Stimulated activated CD4-positive, alpha-beta T cell treated with anti-CD3 and anti-CD28 coated beads, Interleukin-1b, Interleukin-23, amount 100 ng/mL, for 1 hour (primary cell): ENCODE measurements around the gene PHLDB2.

Experiments
- DNase-seq, 2 donors: peaks; one replicate each; pipeline ENCODE4 v3.0.0-alpha.2; 2020; ENCODE audit warnings: low read depth in 2 of 2

PHLDB2 gene

GRCh38 chr3:112019716-112020115, 160.7 kb downstream of the PHLDB2 start:
- no peak for DNase-seq

GRCh38 chr3:112020674-112021085, 161.6 kb downstream of the PHLDB2 start:
- no peak for DNase-seq
